Measurements from ENCODE around the gene SCGB2A2.

DNA sequence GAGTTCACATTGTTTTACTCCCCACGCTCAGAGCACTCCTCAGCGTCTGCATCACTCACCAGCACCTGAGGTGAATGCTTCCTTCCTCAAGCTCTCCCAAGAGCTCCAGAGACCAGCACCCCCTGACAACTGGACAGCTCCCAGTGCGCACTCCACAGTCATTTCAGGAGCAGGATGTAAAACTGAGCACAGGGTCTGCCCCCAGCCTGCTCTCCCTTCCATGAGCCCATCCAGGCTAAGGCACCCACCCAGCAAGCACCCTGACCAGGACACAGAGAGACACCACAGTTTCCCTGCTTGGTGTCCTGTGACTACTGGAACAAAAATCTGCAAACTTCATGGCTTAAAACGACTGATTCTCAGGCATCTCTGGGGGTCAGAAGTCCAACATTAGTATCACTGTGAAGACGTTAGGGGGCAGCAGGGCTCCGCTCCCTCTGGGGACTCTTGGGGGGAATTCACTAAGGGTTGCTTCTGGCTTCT, 24.6 kb upstream of the SCGB2A2 start:
- TF ChIP-seq CTCF (IDR thresholded peaks at IDR 0.05) (no peak), GTF2I (CRISPR knock-in tag; conservative IDR thresholded peaks at IDR 0.05) (no peak), ZNF512 (CRISPR knock-in tag; IDR thresholded peaks at IDR 0.05; ENCODE audit: borderline replicate concordance) (no peak), NFE2L1 (CRISPR knock-in tag; IDR thresholded peaks at IDR 0.05) (no peak), USF2 (CRISPR knock-in tag; IDR thresholded peaks at IDR 0.05) (no peak), ESRRA (CRISPR knock-in tag; IDR thresholded peaks at IDR 0.05; ENCODE audit: borderline replicate concordance) (no peak)
- TF ChIP-seq, protein P1, sequence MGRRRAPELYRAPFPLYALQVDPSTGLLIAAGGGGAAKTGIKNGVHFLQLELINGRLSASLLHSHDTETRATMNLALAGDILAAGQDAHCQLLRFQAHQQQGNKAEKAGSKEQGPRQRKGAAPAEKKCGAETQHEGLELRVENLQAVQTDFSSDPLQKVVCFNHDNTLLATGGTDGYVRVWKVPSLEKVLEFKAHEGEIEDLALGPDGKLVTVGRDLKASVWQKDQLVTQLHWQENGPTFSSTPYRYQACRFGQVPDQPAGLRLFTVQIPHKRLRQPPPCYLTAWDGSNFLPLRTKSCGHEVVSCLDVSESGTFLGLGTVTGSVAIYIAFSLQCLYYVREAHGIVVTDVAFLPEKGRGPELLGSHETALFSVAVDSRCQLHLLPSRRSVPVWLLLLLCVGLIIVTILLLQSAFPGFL (CRISPR knock-in tag; IDR thresholded peaks at IDR 0.05; ENCODE audit: borderline replicate concordance): no peak

All from WTC11 (cell line).